NK-92 (cell line): ENCODE measurements around the gene CERKL.

ENCODE experiments used
- DNase-seq: peaks from one replicate; lab custom pipeline; 2025; ENCODE audit not compliant: unreplicated experiment; lab: John Stamatoyannopoulos, UW

The CERKL gene

DNA sequence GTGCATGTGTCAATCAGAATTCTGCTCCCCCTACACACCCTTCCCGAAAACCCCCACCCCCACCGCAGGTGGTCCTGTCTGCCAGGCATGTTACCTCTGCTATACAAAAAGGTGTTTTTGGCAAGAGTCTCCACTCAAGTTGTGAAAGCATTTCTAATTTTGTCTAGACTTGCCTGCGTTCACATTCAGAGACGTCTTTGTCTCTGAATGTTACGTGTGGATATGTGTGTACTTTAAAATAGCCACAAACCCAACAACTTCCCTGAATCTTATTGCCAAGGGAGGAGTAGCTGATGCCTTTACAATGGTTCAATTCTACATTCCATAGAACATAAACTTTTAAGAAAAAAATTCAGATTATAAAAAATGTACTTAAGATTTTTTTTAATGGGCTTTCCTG is 133.1 kb downstream of the CERKL start:
- DNase-seq = no peak

DNA sequence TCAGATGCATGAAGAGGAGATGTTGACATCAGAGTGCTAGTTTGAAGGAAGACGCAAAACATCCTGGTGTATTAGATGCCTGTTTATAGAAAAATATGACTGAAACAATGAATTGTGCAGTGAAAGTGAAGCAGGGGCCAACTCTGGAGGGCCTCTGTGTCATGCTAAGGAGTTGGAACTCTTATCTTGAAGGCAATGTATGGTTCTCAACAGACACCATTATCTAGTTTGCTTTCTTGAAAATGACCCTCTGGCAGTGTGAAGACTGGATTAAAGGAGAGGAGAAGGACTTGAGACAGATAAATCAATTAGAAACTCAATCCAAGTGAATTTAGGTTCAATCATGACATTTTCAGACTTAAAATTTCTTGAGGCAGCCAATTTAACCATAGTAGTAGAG is 136.7 kb downstream of the CERKL start:
- no peak for DNase-seq

DNA sequence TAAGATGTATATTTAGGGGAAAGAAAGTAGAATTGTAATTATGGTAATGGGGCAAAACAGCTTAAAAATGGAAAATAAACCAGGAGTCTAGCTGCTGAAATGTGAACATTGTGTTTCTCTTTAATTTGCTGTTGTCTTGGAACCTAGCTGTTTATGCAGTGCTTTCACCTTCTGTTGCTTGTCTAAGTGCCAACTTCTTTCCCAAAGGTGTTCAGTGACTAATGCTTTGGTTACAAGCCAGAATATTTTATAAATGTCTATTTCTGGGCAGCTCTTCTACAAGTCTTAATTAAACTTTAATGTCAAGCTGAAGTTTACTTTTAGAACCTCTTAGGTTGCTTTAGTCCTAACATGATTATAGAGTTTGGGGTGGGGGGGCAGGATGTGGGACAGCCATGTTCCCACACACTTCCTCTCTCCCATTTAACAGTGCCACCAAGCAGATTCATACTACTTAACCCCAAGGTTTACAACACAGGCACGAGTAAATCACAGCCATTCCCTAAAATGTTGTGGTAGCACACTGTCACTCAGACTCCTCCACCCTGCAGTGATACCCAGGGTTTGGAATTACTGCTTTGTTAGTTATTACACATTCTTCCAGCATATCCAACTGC is 139.1 kb downstream of the CERKL start:
- no peak for DNase-seq

DNA sequence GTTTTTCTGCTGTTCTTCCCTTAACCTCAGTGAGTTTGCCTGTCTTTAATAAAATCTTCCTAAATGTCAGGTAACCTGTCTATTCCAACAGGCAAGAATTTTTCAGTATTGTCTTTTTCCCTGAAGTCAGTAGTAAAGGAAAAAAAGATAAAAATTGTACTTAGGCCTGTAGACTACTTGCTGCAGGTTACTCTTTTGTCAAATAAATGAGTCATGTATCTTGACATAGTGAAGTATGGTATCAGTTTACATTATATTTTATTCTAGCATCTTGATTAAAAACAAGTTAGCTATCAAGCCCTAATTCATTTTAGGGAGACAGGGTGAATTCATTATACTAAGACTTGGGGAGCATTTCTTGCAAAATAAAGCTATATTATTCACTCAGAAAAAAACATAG is 139.9 kb downstream of the CERKL start:
- no peak for DNase-seq

DNA sequence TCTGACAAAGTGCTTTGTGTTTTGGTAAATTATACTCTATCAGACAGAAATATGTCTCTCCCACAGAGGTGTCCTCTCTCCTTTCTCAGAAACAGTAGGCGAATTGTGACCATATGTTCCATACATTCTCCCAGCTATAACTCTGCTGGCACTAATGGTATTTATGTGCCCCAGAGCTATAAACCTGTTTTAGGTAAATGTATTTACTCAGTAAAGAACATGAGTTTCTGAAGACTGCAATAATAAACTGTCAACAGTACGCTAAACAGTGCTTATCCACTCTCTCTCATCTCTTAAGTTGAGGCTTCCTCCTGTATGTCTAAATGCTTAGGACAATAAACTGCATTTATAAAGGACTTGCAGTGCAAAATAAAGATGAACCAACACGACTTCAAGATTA is 141.2 kb downstream of the CERKL start:
- DNase-seq = no peak

DNA sequence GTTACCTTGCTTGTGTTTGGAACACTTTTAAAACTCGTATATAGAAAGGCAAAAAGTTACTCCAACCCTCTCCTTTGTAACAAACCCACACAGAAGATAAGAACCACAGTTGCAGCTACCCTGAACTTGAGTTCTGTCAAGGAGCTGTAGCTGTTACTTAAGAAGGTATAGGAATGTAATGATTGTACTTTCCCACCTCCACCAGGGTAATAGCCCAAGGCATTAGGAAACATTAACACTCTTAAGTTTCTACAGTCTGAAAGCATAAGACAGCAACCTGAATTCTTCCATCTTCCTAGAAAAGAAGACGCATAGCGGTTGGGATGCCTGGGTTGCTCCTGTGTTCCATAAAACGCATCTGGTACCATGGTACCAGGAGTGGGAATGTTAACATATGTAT is 156.7 kb downstream of the CERKL start:
- no peak for DNase-seq

DNA sequence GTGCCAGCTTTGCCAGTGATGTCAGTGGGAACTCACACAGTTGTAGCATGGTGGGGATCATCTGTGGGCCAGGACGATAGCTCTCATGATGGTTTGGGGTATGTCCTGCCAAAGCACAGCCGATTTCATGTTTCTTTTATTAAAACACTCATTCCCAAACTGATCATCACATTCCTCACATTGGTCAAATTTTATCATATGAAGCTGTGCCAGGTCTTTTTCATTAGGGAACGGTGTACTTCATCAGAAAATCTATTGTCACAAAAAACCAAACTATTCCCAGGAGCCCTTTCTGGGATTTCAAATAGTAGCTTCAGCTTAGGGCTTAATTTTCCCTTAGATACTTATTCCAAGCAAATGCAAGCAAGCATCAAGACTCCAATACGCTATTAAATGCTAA is 157.7 kb downstream of the CERKL start:
- DNase-seq = no peak
